Lower leg skin (tissue), 4 donors: ENCODE results near the gene TAOK2. TPM values are rescaled to one million over a fixed set of nuclear protein-coding genes. Genes with fewer than 3 reads are reported as not detected.

ENCODE experiments used
- DNase-seq, 2 donors: peaks; one replicate each; pipeline ENCODE4 v3.0.0-alpha.2; 2019; ENCODE audit warnings: low spot score in 2 of 2
- H3K4me3 ChIP-seq: fragments of 200-600 bp; sonication (generic); 2 replicates; pipeline ENCODE4 v1.5.1; 2017; ENCODE audit warnings: mild to moderate bottlenecking, low read depth; ENCODE audit not compliant: poor library complexity, severe bottlenecking
- CTCF ChIP-seq, 3 donors: fragments of 450-650 bp; IDR thresholded peaks; one replicate each; pipeline ENCODE4 v1.5.1; 2016; ENCODE audit warnings: antibody characterized with exemption in 3 of 3, mild to moderate bottlenecking in 3 of 3, moderate library complexity in 2 of 3
- POLR2A ChIP-seq, 2 donors: fragments of 450-650 bp; IDR thresholded peaks; one replicate each; pipeline ENCODE4 v1.6.1; 2016 to 2017; ENCODE audit warnings: antibody characterized with exemption in 2 of 2, mild to moderate bottlenecking in 1 of 2, moderate library complexity in 1 of 2
- WGBS, 2 donors: methylation state at CpG; one replicate each; pipeline ENCODE4 v1.1.5; 2018; 5-methylcytosine and 5-hydroxymethylcytosine counted together
- intact Hi-C: fragments of 100-400 bp; cut with DNase I; formaldehyde crosslinking; loops from one replicate; pipeline ENCODE4 v1.15.0; 2023; ENCODE audit warnings: low total_unique reads
- total RNA-seq, 4 donors: library from RNA; depleted of rRNA; stranded (reverse); fragments of >200 nt; gene quantifications; one replicate each; pipeline ENCODE4 v1.1.0, GENCODE V29; 2016

Gene TAOK2
- total RNA-seq, 4 donors from 2014 or later: 35.5 to 47.9 (median 38.1) TPM

- TF ChIP-seq CTCF (IDR thresholded peaks at IDR 0.05) (no peak), POLR2A (IDR thresholded peaks at IDR 0.05) (no peak)
- intact Hi-C loops: no loop called here
- no peak within 1 kb of the TSS for H3K4me3 ChIP-seq
- WGBS, 2 donors: 81 to 85% methylated on average over 6 of the region's 6 CpGs
- DNase-seq: no peak
These were observed 49.2 kb downstream of the TAOK2 start, which contains the start of gene C16orf92 for GRCh38 chr16:30022887-30023286. Gene C16orf92, plus strand, starts transcription at chr16:30023198. Its CDS starts 143 bp downstream, at chr16:30023341.

GRCh38 chr16:30023586-30023985 is 49.9 kb downstream of the TAOK2 start:
- no peak for TF ChIP-seq CTCF (IDR thresholded peaks at IDR 0.05)
- no peak for TF ChIP-seq POLR2A (IDR thresholded peaks at IDR 0.05)
- WGBS, 2 donors: 82 to 83% methylated on average over 11 of the region's 11 CpGs
- intact Hi-C loops: no loop called here
- H3K4me3 ChIP-seq: no peak overlapping the region
- DNase-seq: no peak

- TF ChIP-seq CTCF (IDR thresholded peaks at IDR 0.05) (no peak), POLR2A (IDR thresholded peaks at IDR 0.05) (no peak)
- 71 to 78% methylated on average over 16 of the region's 16 CpGs for WGBS, 2 donors
- H3K4me3 ChIP-seq: no peak overlapping the region
- DNase-seq: no peak
- intact Hi-C loops: no loop called here
These were observed 50.8 kb downstream of the TAOK2 start for GRCh38 chr16:30024451-30024850.

GRCh38 chr16:30025156-30025555 is 51.5 kb downstream of the TAOK2 start:
- intact Hi-C loops: loop anchor here (5.0 kb wide), 1 partner anchor 328 kb away; no protein-coding TSS in a partner anchor
- 68 to 70% methylated on average over 20 of the region's 20 CpGs for WGBS, 2 donors
- no peak overlapping the region for H3K4me3 ChIP-seq
- no peak for DNase-seq
- TF ChIP-seq CTCF (IDR thresholded peaks at IDR 0.05) (no peak), POLR2A (IDR thresholded peaks at IDR 0.05) (no peak)

- H3K4me3 ChIP-seq: no peak overlapping the region
- WGBS, 2 donors: 58 to 77% methylated on average over 5 to 7 of the region's 7 CpGs
- no peak for TF ChIP-seq POLR2A (IDR thresholded peaks at IDR 0.05)
- no peak for TF ChIP-seq CTCF (IDR thresholded peaks at IDR 0.05)
- intact Hi-C loops: loop anchor here (5.0 kb wide), 1 partner anchor 328 kb away; no protein-coding TSS in a partner anchor
- DNase-seq: no peak
These were observed 51.9 kb downstream of the TAOK2 start for GRCh38 chr16:30025574-30025973.

- TF ChIP-seq POLR2A (IDR thresholded peaks at IDR 0.05) (no peak), CTCF (IDR thresholded peaks at IDR 0.05) (no peak)
- DNase-seq: no peak
- no peak overlapping the region for H3K4me3 ChIP-seq
- intact Hi-C loops: loop anchor here (5.0 kb wide), 1 partner anchor 329 kb away; no protein-coding TSS in a partner anchor
- 91% methylated on average over 17 to 18 of the region's 18 CpGs for WGBS, 2 donors
These were observed 52.8 kb downstream of the TAOK2 start for GRCh38 chr16:30026449-30026848.
